ENCODE measurements around the gene PALLD. TPM values are rescaled to one million over a fixed set of nuclear protein-coding genes. Genes with fewer than 3 reads are reported as not detected.

Gene PALLD
- total RNA-seq, 2 experiments from 2014 or later: 1.5 to 3.7 TPM

GRCh38 chr4:168538632-168539031 is 41.8 kb downstream of the PALLD start:
- ATAC-seq (no peak), DNase-seq (no peak)
- CTCF ChIA-PET: no interaction called here
- no peaks in the 10 kb centered on the region for H3K36me3 Mint-ChIP-seq
- peaks cover 5% of the 10 kb centered on the region for H3K4me1 Mint-ChIP-seq
- no peak overlapping the region for H3K27ac Mint-ChIP-seq
- H3K27me3 Mint-ChIP-seq: peaks cover 17% of the 10 kb centered on the region
- H3K4me3 Mint-ChIP-seq: no peak overlapping the region
- H3K9me3 Mint-ChIP-seq (ENCODE audit: low read depth): no peaks in the 10 kb centered on the region

DNA sequence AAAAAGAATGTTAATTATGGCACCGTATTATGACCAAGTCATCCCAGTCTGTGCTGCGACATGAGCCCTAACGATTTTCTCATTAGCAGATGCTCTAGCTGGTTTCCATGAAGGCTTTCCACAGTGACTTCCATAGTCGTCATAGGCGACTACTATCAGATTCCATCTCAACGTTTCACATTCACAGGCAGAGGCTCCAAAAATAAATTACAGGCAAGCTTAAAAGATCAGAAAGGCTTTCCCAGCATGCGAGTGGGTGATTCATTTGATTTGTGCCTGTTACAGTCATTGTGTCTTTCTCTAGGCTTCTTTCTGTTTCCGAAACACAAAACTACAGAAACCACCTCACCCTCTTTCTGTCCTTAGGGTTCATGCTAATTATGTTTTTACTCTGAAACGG is 43.2 kb downstream of the PALLD start:
- no peaks in the 10 kb centered on the region for H3K9me3 Mint-ChIP-seq (ENCODE audit: low read depth)
- DNase-seq: no peak
- no peak overlapping the region for H3K4me3 Mint-ChIP-seq
- H3K27me3 Mint-ChIP-seq: peaks cover 17% of the 10 kb centered on the region
- peaks cover 5% of the 10 kb centered on the region for H3K4me1 Mint-ChIP-seq
- peak; percentile 53 for ATAC-seq
- CTCF ChIA-PET: interaction anchor here (1.3 kb wide), 1 partner anchor 25 kb away, joined by 3 read pairs; no protein-coding TSS in a partner anchor
- no peaks in the 10 kb centered on the region for H3K36me3 Mint-ChIP-seq
- H3K27ac Mint-ChIP-seq: no peak overlapping the region

DNA sequence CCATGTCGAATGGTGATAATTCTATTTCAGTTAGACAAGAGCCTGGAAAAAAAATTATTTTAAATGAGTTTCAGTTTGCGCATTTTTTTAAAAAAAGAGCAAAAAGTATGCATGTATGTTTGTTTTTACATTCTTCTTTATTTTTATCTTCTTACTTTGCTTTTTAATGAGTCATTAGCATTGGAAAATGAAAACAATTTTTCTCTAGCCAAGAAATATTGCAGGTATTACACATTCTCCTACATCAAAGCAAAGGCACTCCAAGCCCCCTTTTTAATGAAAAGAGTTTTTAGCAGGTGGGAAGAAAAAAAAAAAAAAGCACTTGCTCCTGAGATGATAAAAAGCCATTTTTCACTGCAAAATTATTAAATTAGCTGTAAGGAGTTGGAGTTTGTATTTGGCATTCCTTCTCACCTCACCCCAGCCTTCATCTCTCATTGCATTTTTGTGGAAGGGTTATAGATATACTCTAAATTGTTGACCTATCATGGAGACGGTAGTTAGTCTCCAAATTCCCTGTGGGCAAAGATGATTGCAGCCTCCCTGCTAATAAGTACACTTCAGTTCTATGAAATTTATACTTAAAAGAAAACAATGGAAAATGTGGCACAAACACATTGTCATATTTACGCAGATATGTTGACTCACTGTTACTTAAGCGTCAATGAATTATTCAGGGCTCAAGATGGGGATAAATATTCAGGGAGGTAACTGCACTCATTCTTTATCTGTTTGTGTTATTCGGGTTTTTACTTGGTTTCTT is 43.8 kb downstream of the PALLD start:
- Mint-ChIP-seq H3K4me1 (peaks cover 5% of the 10 kb centered on the region), H3K27ac (no peak overlapping the region), H3K9me3 (ENCODE audit: low read depth) (no peaks in the 10 kb centered on the region), H3K4me3 (no peak overlapping the region), H3K36me3 (no peaks in the 10 kb centered on the region), H3K27me3 (peaks cover 17% of the 10 kb centered on the region)
- DNase-seq (no peak), ATAC-seq (no peak)
- CTCF ChIA-PET: no interaction called here

DNA sequence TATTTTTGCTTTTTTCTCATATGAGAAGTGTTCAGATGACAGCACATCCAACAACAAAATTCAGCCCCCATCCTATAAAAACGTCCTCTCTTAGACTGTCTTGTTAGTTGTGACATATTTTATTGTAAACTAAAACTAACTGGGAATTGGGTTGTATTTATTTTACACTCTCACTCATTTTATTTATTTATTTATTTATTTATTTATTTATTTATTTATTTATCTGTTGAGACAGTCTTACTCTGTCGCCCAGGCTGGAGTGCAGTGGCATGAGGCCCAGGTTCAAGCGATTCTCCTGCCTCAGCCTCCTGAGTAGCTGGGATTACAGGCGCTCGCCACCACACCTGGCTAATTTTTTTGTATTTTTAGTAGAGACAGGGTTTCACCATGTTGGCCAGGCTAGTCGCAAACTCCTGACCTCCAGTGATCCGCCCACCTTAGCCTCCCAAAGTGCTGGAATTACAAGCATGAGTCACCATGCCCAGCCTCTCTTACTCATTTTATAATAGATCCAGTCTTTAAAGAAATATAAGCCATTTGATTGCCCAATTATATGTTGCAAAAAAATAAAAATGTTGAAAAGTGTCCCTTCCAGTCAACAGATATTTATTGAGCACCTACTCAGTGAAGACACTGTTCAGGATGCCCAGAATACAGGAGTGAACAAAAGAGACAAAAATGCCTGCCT is 44.6 kb downstream of the PALLD start:
- H3K4me1 Mint-ChIP-seq: peaks cover 5% of the 10 kb centered on the region
- CTCF ChIA-PET: no interaction called here
- no peak overlapping the region for H3K4me3 Mint-ChIP-seq

DNA sequence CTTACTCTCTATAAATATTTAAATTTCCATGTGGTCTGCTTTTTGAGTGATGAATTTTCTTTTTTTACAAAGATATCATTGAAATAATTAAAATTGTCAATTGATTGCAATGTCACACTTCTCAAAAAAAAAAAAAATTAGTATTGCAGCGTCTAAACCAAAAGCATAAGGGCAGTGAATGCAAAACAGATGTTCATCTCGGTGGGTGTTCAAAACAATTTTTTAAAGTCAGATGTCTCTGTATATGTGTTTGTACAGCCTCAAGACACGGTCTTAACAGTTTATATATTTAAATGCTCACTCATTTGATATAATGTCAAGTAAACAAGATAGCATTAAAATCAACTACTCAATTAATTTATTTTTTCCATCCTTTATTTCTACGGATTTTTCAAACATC is 52.3 kb downstream of the PALLD start:
- ATAC-seq: no peak
- Mint-ChIP-seq H3K36me3 (no peaks in the 10 kb centered on the region), H3K4me1 (no peaks in the 10 kb centered on the region), H3K9me3 (ENCODE audit: low read depth) (no peaks in the 10 kb centered on the region), H3K27ac (no peak overlapping the region), H3K4me3 (no peak overlapping the region), H3K27me3 (peaks cover 11% of the 10 kb centered on the region)
- CTCF ChIA-PET: no interaction called here
- no peak for DNase-seq

More for the DNA sequence above, 44.6 kb downstream of the PALLD start:
- Mint-ChIP-seq H3K27ac (no peak overlapping the region), H3K9me3 (ENCODE audit: low read depth) (no peaks in the 10 kb centered on the region), H3K36me3 (no peaks in the 10 kb centered on the region), H3K27me3 (peaks cover 13% of the 10 kb centered on the region)
- ATAC-seq: no peak
- no peak for DNase-seq

DNA sequence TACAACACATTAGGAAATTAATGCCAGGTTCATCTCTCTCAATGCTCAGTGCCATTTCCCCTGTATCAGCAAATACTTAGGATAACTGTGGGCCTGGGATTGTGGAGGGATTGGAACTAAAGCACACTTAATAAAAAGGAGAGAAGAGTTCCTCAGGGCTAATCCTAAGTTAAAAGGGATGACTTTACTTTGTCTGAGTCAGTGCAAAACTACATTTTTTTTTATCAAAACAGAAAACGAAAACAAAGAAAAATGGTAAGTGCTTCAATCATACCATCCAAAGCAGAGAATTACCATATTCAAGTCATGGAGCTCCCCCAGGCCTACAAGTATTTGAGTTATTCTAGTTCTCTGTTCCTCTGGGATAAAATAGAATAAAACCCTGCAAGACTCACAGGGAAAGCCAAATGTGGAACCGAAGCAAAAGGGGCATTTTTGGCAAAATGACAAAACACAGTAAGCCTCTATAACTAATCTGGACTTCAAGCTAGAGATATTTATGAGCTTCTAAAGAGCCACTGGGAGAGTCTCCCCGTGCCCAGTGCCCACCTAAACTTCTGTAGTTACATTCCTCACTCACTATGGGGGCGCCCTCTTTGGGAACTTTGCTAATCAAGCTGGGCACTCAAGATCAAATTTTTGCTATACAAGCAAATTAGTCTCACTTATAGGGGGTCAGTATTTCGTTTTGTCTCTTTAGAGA is 53.4 kb downstream of the PALLD start:
- CTCF ChIA-PET: no interaction called here
- ATAC-seq (no peak), DNase-seq (no peak)
- Mint-ChIP-seq H3K4me1 (no peaks in the 10 kb centered on the region), H3K9me3 (ENCODE audit: low read depth) (no peaks in the 10 kb centered on the region), H3K36me3 (no peaks in the 10 kb centered on the region), H3K27me3 (peaks cover 12% of the 10 kb centered on the region), H3K4me3 (no peak overlapping the region), H3K27ac (no peak overlapping the region)

DNA sequence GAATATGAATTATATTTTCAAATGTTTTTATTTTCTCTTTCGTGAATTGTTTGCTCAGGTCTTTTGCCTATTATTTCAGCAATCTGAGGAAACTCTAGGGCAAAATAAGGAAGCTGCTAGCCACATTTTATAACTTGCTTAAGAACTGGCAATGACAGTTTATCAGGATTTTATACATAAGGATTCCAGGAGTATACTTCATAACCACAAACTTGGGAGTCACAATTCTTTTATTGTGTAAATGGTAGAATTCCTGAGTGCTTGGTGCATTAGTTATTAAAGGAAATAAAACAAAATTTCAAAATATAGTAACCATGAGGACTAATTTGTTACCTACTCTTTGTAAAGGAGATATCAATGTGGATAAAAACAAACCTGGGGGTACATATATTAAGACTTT is 54.4 kb downstream of the PALLD start:
- Mint-ChIP-seq H3K9me3 (ENCODE audit: low read depth) (no peaks in the 10 kb centered on the region), H3K4me3 (no peak overlapping the region), H3K36me3 (no peaks in the 10 kb centered on the region), H3K27me3 (peaks cover 12% of the 10 kb centered on the region), H3K27ac (no peak overlapping the region), H3K4me1 (no peaks in the 10 kb centered on the region)
- DNase-seq: no peak
- no peak for ATAC-seq
- CTCF ChIA-PET: no interaction called here

DNA sequence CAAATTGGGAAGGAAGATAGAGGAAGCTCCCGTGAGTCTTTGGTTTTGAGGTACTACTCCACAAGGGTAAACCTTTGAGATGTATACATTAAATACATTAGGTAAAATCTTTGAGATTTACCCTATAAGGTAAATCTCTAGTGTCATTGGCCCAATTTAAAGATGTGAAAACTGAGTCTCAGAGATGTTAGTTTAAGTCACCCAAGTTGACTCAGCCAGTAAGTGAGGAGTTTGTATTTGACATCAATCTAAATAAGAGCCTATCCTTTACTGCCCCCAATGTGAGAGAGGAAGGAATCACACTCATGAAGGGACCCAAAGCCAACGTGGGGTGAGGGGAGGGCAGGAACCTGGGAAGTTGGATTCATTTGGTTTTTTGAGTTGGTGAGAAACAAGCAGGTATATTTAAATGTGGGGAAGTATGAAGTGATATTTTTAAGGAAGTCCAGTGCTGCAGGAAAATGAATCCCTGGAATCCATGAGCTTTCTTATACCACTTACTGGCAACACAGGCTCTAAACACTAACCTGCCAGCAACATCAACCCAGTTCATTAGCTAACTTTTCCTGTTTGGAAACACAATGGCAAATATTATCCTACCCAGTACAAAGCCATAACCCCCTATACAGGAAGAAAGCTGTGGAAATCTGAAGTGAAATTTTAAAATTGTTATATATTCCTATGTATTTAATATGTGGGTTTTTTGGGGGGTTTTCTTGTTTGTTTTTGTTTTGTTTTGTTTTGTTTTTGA is 55.3 kb downstream of the PALLD start:
- peak; percentile 64 for ATAC-seq
- Mint-ChIP-seq H3K27ac (no peak overlapping the region), H3K4me1 (peaks cover 2% of the 10 kb centered on the region), H3K4me3 (no peak overlapping the region), H3K27me3 (peaks cover 13% of the 10 kb centered on the region), H3K36me3 (no peaks in the 10 kb centered on the region), H3K9me3 (ENCODE audit: low read depth) (no peaks in the 10 kb centered on the region)
- CTCF ChIA-PET: interaction anchor here (0.7 kb wide), 1 partner anchor 30 kb away, joined by 4 read pairs; no protein-coding TSS in a partner anchor
- DNase-seq: no peak

DNA sequence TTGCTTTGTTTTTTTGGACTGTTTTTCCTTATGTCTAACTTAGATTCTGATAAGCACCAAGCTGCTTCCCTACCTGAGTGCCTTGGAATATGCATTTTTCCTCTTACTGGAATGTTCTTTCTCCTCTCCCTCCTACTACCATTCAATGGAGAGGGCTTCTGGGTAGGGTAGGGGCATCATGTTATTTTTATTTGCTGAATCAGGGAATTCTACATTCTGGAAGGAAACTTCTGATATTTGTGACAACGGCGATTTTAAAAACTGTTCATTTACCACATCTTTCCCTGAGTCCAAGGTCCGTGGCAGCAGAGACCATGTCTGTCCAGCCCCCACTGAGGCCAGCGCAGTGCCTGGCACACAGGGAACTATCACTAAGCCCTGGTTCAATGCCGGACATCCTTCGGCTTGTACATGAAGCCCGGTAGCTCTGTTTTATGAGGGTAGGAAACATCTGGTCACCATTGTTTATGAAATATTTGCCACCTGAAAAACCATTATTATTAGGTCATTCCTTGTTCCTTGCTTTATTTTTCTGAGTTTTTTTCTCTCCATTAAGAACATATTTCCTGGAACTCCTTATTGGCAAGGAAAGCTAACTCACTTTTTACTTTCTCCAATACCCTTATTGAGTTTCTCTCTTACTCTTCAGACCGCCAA is 57.0 kb downstream of the PALLD start:
- DNase-seq: no peak
- Mint-ChIP-seq H3K4me1 (peaks cover 2% of the 10 kb centered on the region), H3K9me3 (ENCODE audit: low read depth) (no peaks in the 10 kb centered on the region), H3K36me3 (no peaks in the 10 kb centered on the region), H3K4me3 (no peak overlapping the region), H3K27me3 (peaks cover 24% of the 10 kb centered on the region), H3K27ac (no peak overlapping the region)
- no peak for ATAC-seq
- CTCF ChIA-PET: no interaction called here

DNA sequence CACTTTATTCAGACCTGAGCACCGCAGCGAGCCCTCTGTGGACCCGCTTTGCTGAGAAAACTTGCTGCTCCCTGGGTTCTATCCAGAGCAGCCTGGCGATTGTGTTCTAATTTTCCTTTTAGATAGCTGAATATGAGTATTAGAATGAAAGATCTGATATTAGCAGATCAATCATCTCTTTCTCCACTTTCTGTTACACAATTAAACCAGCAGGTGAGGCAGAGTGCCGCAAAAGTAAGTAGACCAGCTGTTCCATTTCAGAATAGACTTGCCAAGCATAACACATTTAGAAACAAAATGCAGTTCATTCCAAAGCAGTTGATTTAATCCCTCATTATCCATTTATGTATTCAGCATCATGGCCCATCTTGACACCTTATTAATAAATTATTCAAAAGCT is 58.6 kb downstream of the PALLD start:
- no peak for ATAC-seq
- Mint-ChIP-seq H3K4me1 (peaks cover 2% of the 10 kb centered on the region), H3K9me3 (ENCODE audit: low read depth) (no peaks in the 10 kb centered on the region), H3K27me3 (peaks cover 31% of the 10 kb centered on the region), H3K4me3 (no peak overlapping the region), H3K27ac (no peak overlapping the region), H3K36me3 (no peaks in the 10 kb centered on the region)
- no peak for DNase-seq
- CTCF ChIA-PET: no interaction called here

DNA sequence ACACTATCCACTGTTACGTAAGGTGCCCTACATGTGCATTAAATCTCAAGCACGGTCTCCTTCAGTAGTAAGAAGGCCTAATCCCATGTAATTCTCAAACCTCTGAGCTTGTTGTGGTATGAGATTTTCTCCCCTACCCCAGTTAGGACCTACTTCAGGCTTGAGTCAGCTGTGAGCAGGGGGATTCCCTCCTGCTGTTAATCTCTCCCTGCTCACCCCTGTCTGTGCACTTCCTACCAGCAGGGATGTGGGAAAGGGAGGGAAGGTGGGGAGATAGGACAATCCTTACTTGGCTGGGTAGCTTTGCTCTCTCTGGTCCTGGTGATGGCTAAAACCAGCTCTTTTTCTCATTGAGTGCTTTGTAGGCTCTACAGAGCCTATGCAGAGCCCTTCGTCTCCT is 60.8 kb downstream of the PALLD start:
- Mint-ChIP-seq H3K27ac (no peak overlapping the region), H3K4me3 (no peak overlapping the region), H3K36me3 (no peaks in the 10 kb centered on the region), H3K9me3 (ENCODE audit: low read depth) (no peaks in the 10 kb centered on the region), H3K4me1 (peaks cover 2% of the 10 kb centered on the region), H3K27me3 (peaks cover 31% of the 10 kb centered on the region)
- CTCF ChIA-PET: no interaction called here
- DNase-seq: no peak
- ATAC-seq: no peak

DNA sequence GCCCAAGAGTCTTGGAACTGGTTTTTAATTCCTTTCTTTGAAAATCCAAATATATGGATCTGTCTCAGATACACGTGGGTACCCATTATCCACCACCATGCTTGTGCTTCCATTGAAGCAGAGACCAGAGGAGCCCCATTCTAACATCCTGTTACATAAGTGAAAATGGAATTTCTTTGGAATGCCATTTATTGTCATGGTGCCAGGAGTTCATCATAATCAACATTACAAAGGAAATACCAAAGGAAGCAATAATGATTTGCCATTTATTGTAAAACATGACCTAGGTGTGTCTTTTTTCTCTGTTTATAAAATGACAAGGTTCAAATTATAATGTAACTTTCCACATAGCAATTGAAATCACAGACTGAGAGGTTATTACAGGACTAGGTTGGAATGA is 61.7 kb downstream of the PALLD start:
- peaks cover 2% of the 10 kb centered on the region for H3K4me1 Mint-ChIP-seq
- ATAC-seq: no peak
- H3K4me3 Mint-ChIP-seq: no peak overlapping the region
- no peak for DNase-seq
- H3K27ac Mint-ChIP-seq: no peak overlapping the region
- no peaks in the 10 kb centered on the region for H3K36me3 Mint-ChIP-seq
- no peaks in the 10 kb centered on the region for H3K9me3 Mint-ChIP-seq (ENCODE audit: low read depth)
- CTCF ChIA-PET: no interaction called here
- peaks cover 24% of the 10 kb centered on the region for H3K27me3 Mint-ChIP-seq

All from activated CD8-positive, alpha-beta memory T cell treated with anti-CD3 and anti-CD28 coated beads, Interleukin-2, amount 10 ng/mL, durations not matched to agents 7 days and 5 days (primary cell).